Measurements from ENCODE around the gene DACH1. TPM values are rescaled to one million over a fixed set of nuclear protein-coding genes. Genes with fewer than 3 reads are reported as not detected.

DACH1 gene
- total RNA-seq, 2 experiments from 2014 or later = not detected

DNA sequence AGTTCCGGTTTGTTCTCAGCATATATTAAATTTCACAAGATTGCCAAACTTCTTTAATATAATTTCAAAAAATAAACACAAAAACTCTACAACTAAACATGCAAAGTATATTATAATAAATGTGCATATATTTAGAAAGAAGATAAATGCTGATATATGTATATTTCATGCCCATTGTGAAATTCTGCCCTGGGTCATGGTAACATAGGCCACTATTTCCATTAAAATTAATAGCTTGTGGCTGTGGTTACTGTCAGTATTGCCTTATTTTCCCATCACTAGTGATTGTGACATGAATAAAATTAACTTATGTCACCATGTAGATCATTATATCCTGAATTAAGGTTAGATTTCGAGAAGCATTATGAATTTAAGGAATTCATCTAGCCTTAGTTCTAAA, 410.9 kb downstream of the DACH1 start:
- H3K27ac Mint-ChIP-seq = no peak overlapping the region
- no peaks in the 10 kb centered on the region for H3K27me3 Mint-ChIP-seq
- ChIA-PET POLR2A (no interaction called here), CTCF (no interaction called here)
- H3K36me3 Mint-ChIP-seq = no peaks in the 10 kb centered on the region
- intact Hi-C loops (cut with micrococcal nuclease) = no loop called here
- DNase-seq = no peak
- no peak overlapping the region for H3K4me3 Mint-ChIP-seq
- H3K4me1 Mint-ChIP-seq (ENCODE audit: low read depth) = no peaks in the 10 kb centered on the region
- H3K9me3 Mint-ChIP-seq = no peaks in the 10 kb centered on the region

DNA sequence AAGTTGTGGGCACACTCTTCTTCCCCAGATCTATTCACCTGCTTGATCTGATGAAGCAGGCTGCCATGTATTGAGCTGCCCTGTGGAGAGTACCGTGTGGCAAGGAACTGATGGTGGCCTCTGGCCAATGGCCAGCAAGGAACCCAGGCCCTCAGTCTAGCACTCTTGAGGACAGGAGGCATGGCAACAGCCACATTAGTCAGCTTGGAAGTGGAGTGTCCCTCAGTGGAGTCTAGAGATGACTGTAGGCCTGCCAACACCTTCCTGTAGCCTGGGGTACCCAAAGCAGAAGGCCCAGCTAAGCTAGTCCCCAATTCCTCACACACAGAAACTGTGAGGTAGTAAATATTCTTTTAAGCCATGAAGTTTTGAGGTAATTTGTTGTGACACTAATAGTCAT, 412.5 kb downstream of the DACH1 start:
- H3K27ac Mint-ChIP-seq = no peak overlapping the region
- DNase-seq = no peak
- H3K4me3 Mint-ChIP-seq = no peak overlapping the region
- no peaks in the 10 kb centered on the region for H3K36me3 Mint-ChIP-seq
- ChIA-PET CTCF (no interaction called here), POLR2A (no interaction called here)
- H3K27me3 Mint-ChIP-seq = no peaks in the 10 kb centered on the region
- intact Hi-C loops (cut with micrococcal nuclease) = no loop called here
- no peaks in the 10 kb centered on the region for H3K9me3 Mint-ChIP-seq
- H3K4me1 Mint-ChIP-seq (ENCODE audit: low read depth) = no peaks in the 10 kb centered on the region

DNA sequence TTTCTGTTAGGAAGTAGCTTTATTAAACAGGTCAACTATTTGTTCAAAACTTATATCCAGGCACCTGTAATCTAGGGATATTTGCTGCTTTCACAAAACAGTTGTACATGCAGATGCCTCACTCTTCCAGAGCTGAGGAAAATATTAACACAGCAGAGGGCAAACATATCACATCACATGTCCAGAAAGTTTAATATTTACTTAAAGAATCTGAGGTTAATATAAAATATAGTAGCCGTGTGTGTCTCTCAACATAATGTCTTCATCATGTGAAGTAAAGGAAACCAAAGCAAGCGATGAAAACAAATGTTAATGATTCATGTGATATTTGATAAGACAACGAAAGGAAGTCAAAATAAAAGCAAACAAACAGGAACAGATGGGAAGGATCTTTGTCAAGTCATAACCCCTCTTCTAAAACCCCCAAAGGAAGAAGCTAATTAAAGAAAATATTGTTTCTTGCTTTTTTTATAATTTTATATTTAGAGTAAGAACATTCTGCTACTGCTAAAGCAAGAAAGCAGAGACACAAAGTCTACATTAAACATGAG, 418.8 kb downstream of the DACH1 start:
- ChIA-PET CTCF (no interaction called here), POLR2A (no interaction called here)
- Mint-ChIP-seq H3K27ac (no peak overlapping the region), H3K9me3 (no peaks in the 10 kb centered on the region), H3K4me3 (no peak overlapping the region), H3K36me3 (no peaks in the 10 kb centered on the region), H3K27me3 (no peaks in the 10 kb centered on the region), H3K4me1 (ENCODE audit: low read depth) (no peaks in the 10 kb centered on the region)
- DNase-seq = no peak
- intact Hi-C loops (cut with micrococcal nuclease) = no loop called here

DNA sequence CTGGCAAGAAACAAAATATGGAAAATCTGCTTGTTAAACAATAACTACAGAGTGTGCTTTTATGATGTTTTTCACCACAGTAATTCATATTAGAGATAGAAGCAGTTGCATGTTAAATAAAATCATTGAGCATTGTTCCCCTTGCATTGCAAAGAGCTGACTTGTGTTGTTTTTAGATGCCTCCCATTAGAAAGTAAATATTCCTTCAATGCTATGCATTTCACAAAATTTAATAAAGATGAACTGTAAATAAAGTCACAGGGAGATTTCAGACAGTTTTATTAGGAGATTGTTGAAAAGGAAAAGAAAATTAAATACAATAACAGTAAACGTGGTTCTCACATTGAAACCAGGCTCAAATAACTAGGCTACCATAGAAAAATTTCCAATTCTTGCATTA, 429.3 kb downstream of the DACH1 start:
- Mint-ChIP-seq H3K4me1 (ENCODE audit: low read depth) (no peaks in the 10 kb centered on the region), H3K27ac (no peak overlapping the region), H3K4me3 (no peak overlapping the region), H3K9me3 (no peaks in the 10 kb centered on the region), H3K27me3 (no peaks in the 10 kb centered on the region), H3K36me3 (no peaks in the 10 kb centered on the region)
- ChIA-PET POLR2A (no interaction called here), CTCF (no interaction called here)
- intact Hi-C loops (cut with micrococcal nuclease) = no loop called here
- DNase-seq = no peak

DNA sequence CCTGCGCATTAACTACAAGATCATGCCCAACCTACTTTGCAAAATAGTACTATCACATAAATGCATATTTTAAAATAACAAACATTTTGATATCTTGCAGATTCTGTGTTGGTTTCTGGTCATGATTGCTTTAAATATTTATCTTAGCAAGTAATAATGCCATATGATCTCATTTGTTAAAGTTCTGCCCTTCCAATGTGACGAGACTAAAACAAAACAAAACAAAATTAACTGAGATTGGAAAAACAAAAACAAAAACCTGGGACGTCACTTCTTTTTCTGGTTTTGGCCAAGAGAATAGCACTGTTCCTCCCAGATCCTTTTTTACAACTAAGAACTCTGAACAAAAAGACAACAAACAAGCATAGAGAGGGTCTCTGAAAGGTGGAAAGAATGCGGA, 436.3 kb downstream of the DACH1 start:
- ChIA-PET CTCF (no interaction called here), POLR2A (no interaction called here)
- DNase-seq = no peak
- Mint-ChIP-seq H3K4me1 (ENCODE audit: low read depth) (no peaks in the 10 kb centered on the region), H3K27ac (no peak overlapping the region), H3K36me3 (no peaks in the 10 kb centered on the region), H3K9me3 (no peaks in the 10 kb centered on the region), H3K27me3 (no peaks in the 10 kb centered on the region), H3K4me3 (no peak overlapping the region)
- intact Hi-C loops (cut with micrococcal nuclease) = no loop called here

DNA sequence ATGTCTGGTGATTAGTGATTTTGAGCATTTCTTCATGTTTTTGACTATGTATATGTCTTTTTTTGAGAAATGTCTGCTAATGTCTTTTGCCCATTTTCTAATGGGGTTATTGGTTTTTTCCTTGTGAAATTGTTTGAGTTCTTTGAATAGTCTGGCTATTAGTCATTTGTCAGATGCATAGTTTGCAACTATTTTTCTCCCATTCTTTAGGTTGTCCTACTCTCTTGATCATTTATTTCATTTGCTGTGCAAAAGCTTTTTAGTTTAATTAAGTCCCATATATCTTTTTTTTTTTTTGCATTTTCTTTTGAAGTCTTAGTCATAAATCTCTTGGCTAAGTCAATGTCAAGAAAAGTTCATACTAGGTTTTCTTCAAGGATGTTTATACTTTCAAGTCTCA, 449.8 kb downstream of the DACH1 start:
- no peak for DNase-seq
- H3K27me3 Mint-ChIP-seq = no peaks in the 10 kb centered on the region
- intact Hi-C loops (cut with micrococcal nuclease) = no loop called here
- H3K27ac Mint-ChIP-seq = no peak overlapping the region
- H3K36me3 Mint-ChIP-seq = no peaks in the 10 kb centered on the region
- H3K4me3 Mint-ChIP-seq = no peak overlapping the region
- H3K9me3 Mint-ChIP-seq = peaks cover 13% of the 10 kb centered on the region
- CTCF ChIA-PET = no interaction called here
- no peaks in the 10 kb centered on the region for H3K4me1 Mint-ChIP-seq (ENCODE audit: low read depth)
- POLR2A ChIA-PET = no interaction called here

DNA sequence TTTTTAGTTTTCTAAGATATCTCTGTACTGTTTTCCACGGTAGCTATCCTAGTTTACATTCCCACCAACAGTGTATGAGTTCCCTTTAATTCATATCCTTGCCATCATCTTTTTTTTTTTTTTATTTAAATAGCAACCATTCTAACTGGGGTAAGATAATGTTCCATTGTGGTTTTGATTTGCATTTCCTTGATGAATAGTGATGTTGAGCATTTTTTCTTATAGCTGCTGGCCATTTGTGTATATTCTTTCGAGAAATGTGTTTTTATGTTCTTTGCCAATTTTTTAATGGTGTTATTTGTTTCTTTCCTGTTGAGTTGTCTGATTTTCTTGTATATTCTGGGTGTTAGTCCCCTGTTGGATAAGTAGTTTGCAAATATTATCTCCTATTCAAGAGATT, 454.8 kb downstream of the DACH1 start:
- CTCF ChIA-PET = no interaction called here
- no peaks in the 10 kb centered on the region for H3K9me3 Mint-ChIP-seq
- H3K27ac Mint-ChIP-seq = no peak overlapping the region
- intact Hi-C loops (cut with micrococcal nuclease) = no loop called here
- H3K4me3 Mint-ChIP-seq = no peak overlapping the region
- POLR2A ChIA-PET = no interaction called here
- no peaks in the 10 kb centered on the region for H3K36me3 Mint-ChIP-seq
- no peaks in the 10 kb centered on the region for H3K27me3 Mint-ChIP-seq
- H3K4me1 Mint-ChIP-seq (ENCODE audit: low read depth) = no peaks in the 10 kb centered on the region
- no peak for DNase-seq

DNA sequence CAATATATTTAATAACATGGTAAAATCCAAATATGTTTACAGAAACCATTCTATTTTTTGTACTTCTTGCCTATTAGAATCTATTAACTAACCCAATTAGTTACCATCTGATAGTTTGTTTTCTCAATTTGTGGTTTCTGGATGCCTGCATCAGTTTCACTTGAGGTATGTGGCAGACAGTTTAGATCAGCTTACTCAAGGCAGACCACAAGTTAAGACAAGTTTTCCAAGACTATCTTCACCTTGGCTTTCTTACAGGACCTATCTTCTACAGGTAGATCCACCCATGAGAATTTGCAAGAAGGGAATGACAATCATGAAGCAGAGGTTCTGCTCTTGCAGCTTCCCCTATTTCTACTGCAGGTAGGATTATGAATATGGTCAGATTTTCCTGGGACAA, 458.6 kb downstream of the DACH1 start:
- ChIA-PET CTCF (no interaction called here), POLR2A (no interaction called here)
- intact Hi-C loops (cut with micrococcal nuclease) = no loop called here
- Mint-ChIP-seq H3K9me3 (no peaks in the 10 kb centered on the region), H3K4me3 (no peak overlapping the region), H3K27me3 (no peaks in the 10 kb centered on the region), H3K36me3 (no peaks in the 10 kb centered on the region), H3K4me1 (ENCODE audit: low read depth) (no peaks in the 10 kb centered on the region), H3K27ac (no peak overlapping the region)
- DNase-seq = no peak

DNA sequence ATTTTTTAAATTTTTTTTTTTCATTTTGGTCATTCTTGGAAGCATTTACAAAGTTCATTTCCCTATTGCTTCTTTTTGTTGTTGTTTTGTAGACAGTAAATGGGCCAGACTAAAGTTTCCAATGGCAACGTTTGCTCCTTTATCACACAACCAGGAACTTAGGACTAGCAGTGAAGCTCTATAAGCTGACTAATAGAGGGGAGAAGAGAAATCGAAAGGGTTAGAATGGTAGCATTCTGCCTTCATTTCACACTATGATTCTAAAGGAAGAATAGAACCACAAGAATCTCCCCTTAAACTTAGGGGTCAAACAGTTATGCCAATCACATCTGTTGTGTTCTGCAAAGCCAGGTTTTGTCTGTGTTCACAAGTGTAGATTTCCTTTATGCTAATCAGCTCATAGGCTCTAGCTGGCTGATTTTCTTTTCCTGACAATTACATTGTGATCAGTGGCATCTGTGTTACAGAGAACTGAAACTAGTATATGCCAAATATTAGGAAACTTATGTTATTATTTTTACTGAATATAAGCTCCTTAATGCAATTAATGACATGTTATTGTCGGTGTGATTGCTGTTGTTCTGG, 467.3 kb downstream of the DACH1 start:
- DNase-seq = no peak
- Mint-ChIP-seq H3K36me3 (no peaks in the 10 kb centered on the region), H3K27me3 (no peaks in the 10 kb centered on the region), H3K9me3 (no peaks in the 10 kb centered on the region), H3K4me3 (no peak overlapping the region), H3K4me1 (ENCODE audit: low read depth) (no peaks in the 10 kb centered on the region), H3K27ac (no peak overlapping the region)
- POLR2A ChIA-PET = no interaction called here
- intact Hi-C loops (cut with micrococcal nuclease) = no loop called here
- CTCF ChIA-PET = no interaction called here

DNA sequence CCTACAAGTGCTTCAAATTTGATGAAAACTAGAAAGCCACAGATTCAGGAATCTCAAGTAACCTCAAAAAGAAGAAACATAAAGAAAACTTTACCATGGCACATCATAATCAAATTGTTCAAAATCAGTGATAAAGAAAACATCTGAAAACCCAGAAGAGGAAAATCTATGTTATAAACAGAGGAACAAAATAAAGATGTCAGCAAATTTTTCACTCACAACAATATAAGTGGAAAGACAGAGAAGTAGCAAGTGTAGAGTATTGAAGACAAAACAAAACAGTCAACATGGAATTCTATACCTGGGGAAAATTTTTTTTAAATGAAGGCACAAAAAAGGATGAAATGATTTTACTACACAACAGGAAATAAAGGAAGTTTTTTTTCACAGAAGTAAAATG, 470.9 kb downstream of the DACH1 start:
- no peak for DNase-seq
- intact Hi-C loops (cut with micrococcal nuclease) = no loop called here
- ChIA-PET CTCF (no interaction called here), POLR2A (no interaction called here)
- H3K4me3 Mint-ChIP-seq = no peak overlapping the region
- no peaks in the 10 kb centered on the region for H3K27me3 Mint-ChIP-seq
- H3K36me3 Mint-ChIP-seq = no peaks in the 10 kb centered on the region
- H3K4me1 Mint-ChIP-seq (ENCODE audit: low read depth) = no peaks in the 10 kb centered on the region
- no peaks in the 10 kb centered on the region for H3K9me3 Mint-ChIP-seq
- no peak overlapping the region for H3K27ac Mint-ChIP-seq

DNA sequence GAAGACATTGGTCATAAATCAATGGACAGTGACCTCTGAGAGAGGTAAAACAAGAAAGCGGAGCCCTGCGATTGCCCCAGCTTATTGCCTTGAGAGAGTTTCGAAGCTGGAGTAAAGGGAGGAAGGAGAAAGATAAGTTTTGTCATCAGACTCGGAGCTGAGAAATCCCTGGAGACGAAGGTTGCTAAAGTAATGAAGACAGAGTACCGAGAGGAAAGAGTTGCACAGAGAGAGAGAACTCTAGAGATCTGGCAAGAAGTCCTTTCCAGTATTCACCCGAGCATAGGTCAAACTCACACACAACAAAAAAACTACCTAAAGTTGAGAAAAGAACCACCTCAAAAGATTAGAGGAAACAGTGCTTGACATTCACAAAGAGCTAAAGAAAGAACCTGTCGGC, 472.0 kb downstream of the DACH1 start:
- DNase-seq = no peak
- Mint-ChIP-seq H3K9me3 (peaks cover 8% of the 10 kb centered on the region), H3K36me3 (no peaks in the 10 kb centered on the region), H3K4me3 (no peak overlapping the region), H3K4me1 (ENCODE audit: low read depth) (no peaks in the 10 kb centered on the region), H3K27ac (no peak overlapping the region), H3K27me3 (no peaks in the 10 kb centered on the region)
- POLR2A ChIA-PET = no interaction called here
- CTCF ChIA-PET = no interaction called here
- intact Hi-C loops (cut with micrococcal nuclease) = no loop called here

DNA sequence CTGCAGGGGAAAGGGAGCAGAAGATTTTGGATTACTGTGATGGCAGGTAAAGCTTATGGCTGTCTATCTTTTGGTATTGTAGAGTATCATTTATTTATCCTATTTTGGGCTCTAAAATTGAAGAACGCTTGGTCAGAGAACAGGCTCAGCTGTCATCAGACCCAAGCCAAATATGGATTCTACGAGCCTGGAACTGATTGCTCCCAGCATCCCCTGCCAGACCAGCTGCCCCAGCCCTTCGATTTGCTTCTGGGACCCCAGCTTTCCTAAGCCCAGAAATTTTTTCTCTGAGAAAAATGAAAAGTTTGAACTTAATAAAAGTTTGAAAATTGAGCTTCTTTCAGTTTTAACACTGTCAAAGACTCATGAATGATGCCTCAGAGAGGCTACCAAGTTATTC, 472.8 kb downstream of the DACH1 start:
- peaks cover 8% of the 10 kb centered on the region for H3K9me3 Mint-ChIP-seq
- no peak for DNase-seq
- no peaks in the 10 kb centered on the region for H3K4me1 Mint-ChIP-seq (ENCODE audit: low read depth)
- H3K27me3 Mint-ChIP-seq = no peaks in the 10 kb centered on the region
- H3K27ac Mint-ChIP-seq = no peak overlapping the region
- no peaks in the 10 kb centered on the region for H3K36me3 Mint-ChIP-seq
- H3K4me3 Mint-ChIP-seq = no peak overlapping the region
- intact Hi-C loops (cut with micrococcal nuclease) = no loop called here
- POLR2A ChIA-PET = no interaction called here
- CTCF ChIA-PET = no interaction called here
